HG02588 (cell line): ENCODE data around the gene TSPAN3.

ENCODE experiments used
- ATAC-seq: cut with Tn5 transposase; IDR thresholded peaks from one replicate; pipeline ENCODE4 v1.9.1; 2021; ENCODE audit warnings: mild to moderate bottlenecking, moderate library complexity; ENCODE audit not compliant: unreplicated experiment

The TSPAN3 gene

DNA sequence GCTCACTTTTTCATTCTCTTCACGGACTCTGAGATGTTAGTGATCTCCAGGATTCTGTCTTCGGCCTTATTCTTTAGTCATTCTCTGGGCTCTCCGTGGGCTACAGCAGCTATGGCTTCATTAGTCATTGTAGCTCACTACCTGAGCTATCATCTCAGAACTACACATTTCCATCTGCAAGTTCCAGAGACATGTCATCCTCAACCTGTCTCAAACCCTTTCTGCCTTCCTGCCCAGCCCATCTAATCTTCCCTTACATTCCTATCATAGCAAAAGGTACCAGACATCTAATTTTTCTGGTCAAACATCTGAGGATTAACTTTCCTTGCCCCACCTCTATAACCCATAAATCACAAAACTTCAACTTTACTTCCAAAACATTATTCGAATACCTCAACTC, 13.2 kb downstream of the TSPAN3 start:
- no peak for ATAC-seq

DNA sequence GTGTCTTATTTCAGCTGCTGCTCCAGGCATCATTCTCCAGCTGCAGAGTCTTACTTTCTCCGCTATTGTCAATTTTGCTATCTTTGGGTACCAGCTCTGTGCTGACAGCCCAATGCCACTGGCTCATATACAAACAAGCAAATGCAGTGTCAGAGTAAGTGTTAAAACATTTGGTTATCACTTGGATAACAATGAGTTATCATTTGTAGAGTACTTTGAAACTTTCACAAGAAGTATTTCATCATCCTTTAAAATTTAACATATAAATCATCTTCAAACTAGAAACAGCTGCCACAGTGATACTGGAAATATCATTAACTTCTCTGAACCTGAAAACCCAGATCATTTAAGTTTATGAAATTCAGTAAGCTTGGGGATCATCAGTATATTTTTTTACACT, 13.8 kb downstream of the TSPAN3 start:
- ATAC-seq = no peak

DNA sequence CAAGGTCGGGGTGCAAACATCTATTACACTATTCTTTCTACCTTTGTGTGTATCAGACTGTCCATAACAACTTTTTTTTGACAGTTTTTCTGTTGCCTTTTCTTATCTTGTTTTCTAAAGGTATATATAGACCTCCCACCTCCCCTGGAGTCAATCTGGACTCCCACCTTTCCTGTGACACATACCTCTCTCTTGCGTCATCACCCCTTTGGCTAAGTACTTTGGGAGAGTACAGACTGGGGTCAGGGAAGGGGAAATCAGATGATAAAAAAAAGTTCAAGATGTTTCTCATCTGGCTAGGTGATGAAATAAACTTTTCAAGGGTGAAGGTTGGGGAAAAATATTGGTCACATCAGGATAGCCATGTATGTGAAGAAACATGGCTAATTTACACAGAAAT, 17.2 kb downstream of the TSPAN3 start:
- no peak for ATAC-seq

DNA sequence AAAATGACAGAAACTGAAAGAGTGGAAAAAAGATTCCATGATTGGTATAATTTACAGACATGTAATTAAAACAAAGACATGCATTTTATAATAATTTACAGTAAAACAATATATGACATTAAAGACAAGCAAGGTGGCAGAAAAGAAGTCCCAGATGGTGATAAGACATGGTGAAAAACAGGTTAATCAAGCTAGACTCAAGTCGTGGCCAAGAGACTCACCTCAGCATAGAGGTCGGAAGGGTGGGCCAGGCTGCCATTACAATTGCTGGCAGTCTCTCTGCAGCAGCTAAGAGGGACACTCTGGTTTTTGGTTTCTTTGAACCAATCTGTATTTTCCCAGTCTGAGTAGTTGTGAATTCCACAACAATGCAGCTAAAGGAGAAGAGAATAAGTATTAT, 18.4 kb downstream of the TSPAN3 start:
- no peak for ATAC-seq

DNA sequence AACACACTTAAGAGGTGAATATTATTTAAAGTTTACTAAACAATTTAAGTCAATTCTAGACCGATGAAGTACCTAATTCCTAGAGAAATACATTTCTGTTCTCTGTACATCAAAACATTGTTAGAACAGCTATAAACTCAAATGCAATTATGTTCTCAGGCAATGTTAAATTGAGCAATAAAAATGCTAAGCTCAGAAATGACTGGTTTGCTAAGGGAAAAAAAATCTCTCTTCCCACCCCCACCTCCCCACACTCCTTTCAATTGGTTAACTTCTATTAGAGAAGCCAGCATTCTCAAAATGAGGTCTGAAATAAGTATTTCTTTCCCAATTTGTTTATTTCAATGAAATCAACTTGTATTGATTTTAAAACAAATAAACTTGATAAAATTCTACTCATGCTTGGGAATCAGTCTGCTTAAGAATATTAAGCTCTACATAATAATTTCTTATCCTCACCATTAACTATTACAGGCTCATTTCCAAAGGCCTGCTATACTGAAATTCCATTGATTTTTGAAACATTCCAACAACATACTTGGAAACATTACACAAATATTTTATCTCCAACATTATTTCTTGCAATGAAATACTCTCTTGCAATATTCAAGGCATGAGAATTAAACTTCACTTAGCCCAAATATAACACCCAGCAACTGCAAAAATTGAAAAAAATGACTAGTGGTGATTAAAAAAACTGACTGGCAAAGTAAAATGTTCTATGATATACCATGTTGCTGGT, 22.6 kb downstream of the TSPAN3 start:
- ATAC-seq = no peak

DNA sequence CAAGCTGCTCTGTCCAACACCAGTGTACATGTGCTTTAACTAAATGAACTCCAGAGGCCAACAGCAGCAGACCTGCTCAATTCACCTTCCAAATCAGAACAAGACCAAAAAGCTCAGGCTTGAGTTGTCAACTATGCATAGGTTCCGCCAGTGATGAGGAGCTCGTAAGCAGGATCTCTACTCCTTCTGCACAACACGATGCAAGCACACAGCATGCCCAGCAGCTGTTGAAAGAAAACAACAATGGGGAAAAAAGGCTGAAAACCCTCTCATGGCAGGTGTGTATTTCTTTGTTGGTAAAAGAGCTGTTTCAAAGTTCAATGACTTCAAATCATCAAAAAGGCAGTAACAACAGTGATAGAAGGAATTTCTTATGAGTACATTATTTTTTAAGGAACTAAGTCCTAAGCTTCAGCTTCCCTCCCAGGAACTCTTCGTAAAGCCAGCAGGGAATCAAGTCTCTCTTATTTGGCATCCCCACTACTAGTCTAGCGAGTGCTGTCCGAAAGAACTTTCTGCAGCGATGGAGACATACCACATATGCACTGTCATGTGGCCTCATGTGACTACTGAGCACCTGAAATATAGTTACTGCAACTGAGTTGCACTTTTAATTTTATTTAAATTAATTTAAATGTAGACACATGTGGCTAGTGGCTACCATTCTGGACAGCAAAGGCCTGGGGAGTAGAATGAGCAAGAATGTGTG, 24.1 kb downstream of the TSPAN3 start:
- ATAC-seq = no peak

DNA sequence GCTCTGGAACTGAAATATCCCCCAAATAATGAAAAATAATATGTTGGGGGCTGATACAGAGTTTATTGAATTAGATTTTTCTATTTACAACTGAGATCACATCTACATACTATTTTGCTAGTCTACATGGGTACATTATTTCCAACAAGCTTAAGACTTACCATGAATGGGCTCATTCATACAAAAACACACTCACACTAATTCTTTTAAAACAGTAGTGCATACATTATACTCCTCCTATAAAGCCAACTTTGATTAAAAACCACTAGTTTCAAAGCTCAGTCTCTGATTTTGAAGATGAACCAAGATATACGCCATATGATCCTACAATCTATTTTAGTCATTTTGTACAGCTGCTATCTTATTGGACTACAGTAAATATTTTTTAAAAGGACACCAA, 24.9 kb downstream of the TSPAN3 start:
- ATAC-seq = no peak

DNA sequence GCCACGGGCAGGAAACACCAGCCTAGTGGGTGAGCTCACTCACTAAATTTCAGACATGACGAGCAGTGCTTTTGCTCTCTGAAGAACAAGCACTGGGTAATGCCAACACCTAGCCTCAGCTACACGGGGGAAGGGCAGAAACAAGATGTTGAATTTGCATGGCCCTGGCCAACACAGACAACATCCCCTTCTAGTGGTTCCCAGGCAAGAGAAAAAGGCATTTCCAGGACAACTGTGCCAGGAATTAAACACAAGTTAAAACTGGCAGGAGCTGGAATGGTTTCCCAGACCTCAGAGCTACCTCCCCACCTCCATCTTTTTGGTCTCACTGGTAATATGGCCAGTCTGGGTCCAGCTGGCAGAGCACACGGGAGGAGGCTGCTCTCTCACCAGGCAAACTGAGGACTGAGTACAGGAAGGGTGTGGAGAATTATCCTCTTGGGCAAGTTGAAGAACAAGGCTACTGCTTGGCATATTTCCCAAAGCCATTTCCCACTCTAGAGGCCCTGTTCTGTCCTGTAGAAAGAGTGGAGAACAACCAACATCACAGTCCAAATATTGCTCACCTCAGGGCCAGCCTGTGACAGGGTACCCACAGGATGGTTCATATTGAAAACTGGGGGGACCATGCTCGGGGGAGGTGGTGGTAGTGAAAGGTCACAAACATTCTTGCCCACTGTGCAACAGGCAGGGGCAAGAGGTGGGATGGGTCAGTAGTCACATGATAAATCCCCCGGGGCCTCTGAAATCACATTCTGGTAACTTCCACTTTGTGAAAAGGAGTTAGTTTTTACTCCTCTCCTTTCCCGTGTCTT, 26.5 kb downstream of the TSPAN3 start:
- no peak for ATAC-seq

DNA sequence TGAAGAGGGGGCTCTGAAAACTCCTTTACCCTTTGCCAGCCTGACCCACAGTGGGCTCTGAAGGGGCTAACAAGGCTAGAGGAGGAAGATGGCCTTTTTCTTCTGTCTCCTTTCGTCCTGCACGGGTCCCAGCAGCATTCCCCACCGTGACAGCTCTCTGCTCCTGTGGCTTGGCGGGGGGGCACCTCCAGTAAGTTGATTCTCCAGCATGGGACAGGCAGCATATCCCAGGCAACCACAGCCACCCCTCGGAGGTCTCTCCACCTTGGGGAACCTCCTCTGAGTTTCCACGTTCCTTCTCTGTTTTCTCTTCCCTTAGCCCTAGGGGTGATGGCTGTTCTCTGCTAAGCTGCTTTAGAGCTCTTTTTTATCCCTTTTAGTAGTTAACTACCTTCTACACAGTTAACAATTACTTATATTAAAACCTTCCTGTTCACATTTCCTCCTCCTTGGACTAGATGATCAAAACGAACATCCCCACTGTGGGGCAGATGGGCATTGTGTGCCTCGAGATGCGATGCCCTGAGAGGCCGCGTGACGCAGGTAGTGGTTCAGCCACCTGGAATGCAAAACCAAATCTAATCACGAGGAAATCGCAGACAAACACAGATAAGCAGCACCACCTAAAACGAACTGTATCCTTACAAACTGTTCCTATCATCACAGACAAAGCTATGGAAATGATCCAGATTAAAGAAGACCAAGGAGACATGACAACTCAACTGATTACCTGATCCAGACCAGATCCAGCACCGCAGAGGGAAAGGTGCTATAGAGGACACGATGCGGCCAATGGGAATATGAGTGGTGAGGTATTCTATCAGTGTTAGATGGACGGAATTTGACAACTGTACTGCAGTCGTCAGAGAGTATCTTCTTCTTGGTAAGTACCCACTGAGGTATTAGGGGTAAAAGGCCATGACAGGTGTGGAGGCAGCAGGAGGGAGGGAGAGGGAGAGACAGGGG, 27.7 kb downstream of the TSPAN3 start:
- ATAC-seq = no peak

DNA sequence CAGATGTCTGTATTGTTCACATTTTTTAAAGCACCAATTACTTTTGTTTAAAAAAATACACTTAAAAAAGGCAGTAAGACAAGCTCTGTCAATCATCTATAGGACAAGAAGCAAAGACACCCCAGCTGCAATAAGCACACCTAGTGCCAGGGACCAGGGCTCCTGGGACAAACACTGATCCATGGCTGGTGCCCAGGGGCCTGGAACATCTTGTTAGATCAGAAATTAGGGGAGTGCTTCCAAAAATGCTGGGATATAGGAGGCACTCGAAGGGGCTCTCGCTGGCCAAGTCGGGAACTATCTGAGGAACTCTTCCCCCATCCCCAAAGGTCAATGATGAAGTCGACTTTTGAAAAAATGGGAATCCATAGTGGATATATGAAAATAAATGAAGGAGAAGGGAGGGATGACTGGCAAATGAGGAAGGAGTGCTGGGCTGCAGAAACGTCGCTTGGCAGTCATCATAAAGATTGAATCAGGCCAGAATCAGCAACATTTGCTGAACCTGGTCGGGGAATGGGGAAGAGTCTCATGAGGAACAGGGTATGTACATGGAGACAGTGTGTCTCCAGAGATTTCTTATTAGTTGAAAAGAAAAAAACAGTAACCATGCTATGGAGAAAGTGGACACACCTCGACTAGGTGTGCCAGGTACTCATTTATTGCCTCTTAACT, 28.5 kb downstream of the TSPAN3 start:
- ATAC-seq = no peak

DNA sequence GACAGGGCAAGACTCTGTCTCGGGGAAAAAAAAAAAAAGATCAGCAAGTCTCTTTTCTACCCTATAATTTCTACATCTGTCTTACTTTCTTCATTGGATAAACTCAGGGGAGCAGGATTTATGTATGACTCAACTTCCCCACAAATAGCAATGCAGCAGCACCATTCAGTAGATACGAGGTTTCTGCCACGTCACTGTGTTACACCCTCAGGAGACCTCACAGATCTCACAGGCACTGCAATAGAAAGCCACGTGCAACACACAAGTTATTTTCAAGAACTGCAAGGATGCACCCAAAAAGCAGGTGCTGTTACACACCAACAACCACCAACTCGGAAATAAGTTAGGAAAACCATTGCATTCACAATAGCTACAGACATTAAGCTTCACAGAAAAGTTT, 30.2 kb downstream of the TSPAN3 start:
- no peak for ATAC-seq

DNA sequence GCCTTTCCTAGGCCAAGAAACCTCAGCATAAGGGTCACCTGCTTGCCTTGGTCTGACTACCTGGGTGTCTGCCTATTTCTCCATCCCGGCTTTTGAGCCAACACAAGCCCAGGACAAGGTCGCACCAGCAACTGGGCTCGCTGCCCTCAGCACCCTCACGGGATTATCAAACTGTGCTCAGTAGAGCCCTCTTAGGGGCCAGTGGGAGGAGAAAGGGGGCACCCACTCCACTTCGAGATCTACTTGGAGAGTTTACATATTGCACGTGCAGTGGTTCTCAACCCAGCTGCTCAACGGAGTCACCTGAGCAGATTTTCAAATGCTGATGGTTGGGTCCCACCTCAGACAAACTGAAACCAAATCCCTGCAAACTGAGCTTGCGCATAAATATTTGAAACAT, 31.1 kb downstream of the TSPAN3 start:
- no peak for ATAC-seq

DNA sequence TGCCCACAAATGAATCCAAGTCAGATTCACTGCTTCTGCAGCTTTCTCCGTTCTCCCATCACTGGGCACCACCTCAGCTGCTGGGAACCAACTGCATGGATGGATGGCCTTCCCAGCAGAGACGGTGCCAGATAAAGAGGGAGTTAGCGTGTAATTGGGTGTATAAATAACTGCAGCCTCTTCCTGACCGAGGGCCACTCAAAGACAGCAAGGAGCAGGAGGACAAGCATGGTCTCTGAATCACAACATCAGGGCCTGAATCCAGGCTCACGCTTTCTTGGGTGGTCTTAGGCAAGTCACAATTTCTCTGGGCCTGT, 31.7 kb downstream of the TSPAN3 start:
- no peak for ATAC-seq

DNA sequence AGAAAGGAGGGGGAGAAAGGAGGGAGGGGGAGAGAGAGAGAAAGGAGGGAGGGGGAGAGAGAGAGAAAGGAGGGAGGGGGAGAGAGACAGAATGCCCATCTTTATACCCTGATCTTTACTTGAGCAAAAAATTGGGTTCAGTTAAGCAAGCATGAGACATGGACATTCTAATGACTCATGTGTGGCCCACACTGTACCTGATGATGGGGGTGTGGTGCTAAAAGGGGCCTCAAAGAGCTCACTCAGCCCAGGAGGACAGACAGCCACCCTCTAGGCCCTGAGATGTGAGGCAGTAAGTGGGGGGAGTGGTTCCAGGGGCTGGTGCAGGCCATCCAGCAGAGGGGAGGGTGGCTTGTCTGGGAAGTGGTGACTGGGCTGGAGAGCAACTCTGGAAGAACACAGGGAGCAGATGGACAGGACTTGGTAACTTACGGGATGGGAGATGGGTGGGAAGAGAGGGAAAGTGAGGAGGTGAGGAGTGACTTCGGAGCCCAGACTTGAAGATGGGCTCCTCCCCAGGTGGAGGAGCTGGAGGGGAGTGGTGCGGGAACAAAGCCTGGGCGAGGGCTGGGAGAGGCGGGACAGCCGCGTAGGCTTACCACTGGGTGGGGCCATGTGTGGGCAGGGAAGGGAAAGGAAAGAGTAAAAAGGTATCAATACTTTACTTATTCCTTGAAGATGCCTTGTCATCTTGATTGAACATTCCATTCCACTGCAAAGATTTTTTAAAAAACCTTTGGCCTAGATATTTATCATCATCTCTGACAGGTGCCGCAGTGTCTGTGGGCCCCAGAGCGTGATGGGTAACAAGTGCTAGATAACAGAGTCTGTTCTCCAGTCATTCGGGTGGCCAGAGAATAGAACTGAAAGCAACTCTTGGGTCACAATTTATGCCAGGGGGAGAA, 32.3 kb downstream of the TSPAN3 start:
- ATAC-seq = no peak

DNA sequence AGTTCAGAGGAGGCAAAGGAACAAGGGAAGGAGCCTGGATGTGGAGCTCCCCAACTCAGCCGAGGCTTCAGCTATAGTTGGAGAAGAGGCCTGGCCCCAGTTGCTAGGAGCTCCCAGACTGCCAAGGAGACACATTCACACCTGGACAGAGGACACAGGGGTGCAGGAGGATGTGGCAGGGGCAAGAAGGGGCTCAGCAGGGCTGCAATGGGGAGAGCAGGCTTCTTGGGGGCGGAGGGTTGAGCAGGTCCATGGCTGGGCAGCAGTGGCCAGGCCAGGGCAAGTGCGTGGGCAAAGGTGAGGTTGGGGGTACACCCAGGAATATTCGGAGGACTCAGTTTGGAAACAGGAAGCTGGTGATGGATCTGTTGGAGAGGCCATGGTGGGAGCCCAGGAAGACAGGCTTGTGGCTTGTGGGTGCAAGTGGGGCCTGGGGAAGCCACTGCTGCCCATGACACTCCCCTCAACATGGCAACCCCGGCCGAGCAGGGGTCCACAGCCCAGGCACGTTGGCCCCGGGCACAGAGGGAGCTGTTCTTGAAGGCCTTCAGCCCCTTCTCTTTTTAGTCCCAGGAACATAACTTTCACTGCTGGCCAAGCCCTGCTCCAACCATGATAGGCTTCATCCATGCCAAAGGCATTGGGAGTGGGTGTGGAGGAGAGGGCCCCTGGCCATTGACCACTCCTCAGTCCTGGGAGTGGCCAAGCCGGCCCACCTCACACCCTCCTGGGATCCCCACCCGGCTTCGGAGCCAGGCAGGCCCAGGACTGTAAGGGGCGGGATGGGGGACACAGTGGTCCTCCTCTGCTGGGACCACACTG, 33.3 kb downstream of the TSPAN3 start:
- ATAC-seq = no peak

DNA sequence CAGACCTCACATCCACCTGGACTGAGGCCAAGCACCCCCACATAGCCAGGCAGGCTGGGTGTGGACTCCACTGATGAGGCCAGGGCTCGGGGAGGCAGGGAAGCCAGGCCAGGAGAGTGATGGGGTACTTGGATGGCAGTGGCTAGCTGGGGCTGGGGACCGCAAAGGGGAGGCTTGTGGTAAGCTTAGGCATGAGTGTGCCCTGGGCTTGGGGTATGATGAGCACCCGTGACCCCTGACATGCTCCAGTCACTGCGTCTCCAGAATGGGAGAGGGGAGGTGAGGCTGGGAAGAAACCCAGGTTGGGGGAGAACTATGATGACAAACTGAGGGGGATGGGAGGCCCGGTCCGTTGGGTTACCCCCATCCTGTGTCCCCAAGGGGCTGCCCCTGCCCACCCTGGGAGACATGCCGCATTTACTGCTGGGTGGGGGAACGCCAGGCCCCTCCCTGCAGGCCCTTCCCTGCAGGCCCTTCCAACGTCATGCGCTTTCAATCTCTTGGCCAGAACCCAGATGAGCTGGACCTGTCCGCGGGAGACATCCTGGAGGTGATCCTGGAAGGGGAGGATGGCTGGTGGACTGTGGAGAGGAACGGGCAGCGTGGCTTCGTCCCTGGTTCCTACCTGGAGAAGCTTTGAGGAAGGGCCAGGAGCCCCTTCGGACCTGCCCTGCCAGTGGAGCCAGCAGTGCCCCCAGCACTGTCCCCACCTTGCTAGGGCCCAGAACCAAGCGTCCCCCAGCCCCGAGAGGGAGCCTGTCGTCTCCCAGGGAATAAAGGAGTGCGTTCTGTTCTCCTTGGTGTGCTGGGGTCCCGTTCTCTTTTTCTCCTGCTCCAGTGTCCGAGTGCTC, 34.1 kb downstream of the TSPAN3 start:
- ATAC-seq = no peak

DNA sequence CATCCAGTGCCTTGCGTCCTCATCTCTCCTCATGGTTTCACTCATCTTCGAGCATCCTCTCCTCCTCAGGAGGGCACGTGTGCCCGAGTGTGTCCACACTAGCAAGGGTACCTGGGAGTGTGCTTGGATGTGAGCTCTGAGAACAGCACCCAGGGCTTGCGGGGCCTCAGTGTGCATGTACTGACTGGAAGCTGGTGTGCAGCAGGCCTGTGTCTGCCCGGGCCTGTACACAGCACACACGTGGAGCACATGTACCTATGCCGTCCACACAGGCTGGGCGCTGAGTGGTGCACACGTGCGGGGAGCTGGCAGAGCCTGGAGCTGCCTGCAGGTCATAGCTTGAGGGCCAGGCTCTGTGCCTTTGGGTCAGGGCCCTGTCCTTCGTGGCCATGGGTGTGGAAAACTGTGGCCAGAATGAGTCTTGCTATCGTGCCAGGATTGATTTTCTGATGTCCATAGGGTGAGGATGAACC, 34.9 kb downstream of the TSPAN3 start:
- no peak for ATAC-seq
